HG02885 (cell line): ENCODE results near the gene RNF217.

Experiments
- ATAC-seq: cut with Tn5 transposase; IDR thresholded peaks from one replicate; pipeline ENCODE4 v1.9.1; 2021; ENCODE audit warnings: mild to moderate bottlenecking; ENCODE audit not compliant: unreplicated experiment, poor library complexity

RNF217 gene

GRCh38 chr6:125083684-125083990 lies 121.4 kb downstream of the RNF217 start:
- ATAC-seq, result no peak

GRCh38 chr6:125086716-125087115 lies 124.5 kb downstream of the RNF217 start:
- no peak for ATAC-seq

GRCh38 chr6:125088963-125089362 lies 126.7 kb downstream of the RNF217 start:
- no peak for ATAC-seq

- ATAC-seq, result no peak
These were observed 132.3 kb downstream of the RNF217 start for GRCh38 chr6:125094563-125094962.

- ATAC-seq, result no peak
These were observed 133.5 kb downstream of the RNF217 start for GRCh38 chr6:125095580-125096301.

GRCh38 chr6:125097186-125097585 lies 134.9 kb downstream of the RNF217 start:
- ATAC-seq, result no peak

GRCh38 chr6:125098253-125098652 lies 136.0 kb downstream of the RNF217 start:
- no peak for ATAC-seq

GRCh38 chr6:125099211-125100073 lies 137.2 kb downstream of the RNF217 start:
- peak; percentile 77 for ATAC-seq

GRCh38 chr6:125100074-125100652 lies 137.9 kb downstream of the RNF217 start:
- ATAC-seq, result no peak

GRCh38 chr6:125101128-125101527 lies 138.9 kb downstream of the RNF217 start:
- no peak for ATAC-seq

GRCh38 chr6:125101631-125102030 lies 139.4 kb downstream of the RNF217 start:
- no peak for ATAC-seq

- no peak for ATAC-seq
These were observed 140.2 kb downstream of the RNF217 start for GRCh38 chr6:125102411-125102810.

GRCh38 chr6:125102891-125103290 lies 140.7 kb downstream of the RNF217 start:
- no peak for ATAC-seq

GRCh38 chr6:125104425-125104824 lies 142.2 kb downstream of the RNF217 start:
- ATAC-seq, result no peak

- ATAC-seq, result no peak
These were observed 144.8 kb downstream of the RNF217 start for GRCh38 chr6:125107048-125107447.

- no peak for ATAC-seq
These were observed 145.7 kb downstream of the RNF217 start for GRCh38 chr6:125107896-125108295.

GRCh38 chr6:125110056-125110455 lies 147.8 kb downstream of the RNF217 start:
- ATAC-seq, result no peak

- ATAC-seq, result no peak
These were observed 149.2 kb downstream of the RNF217 start for GRCh38 chr6:125111219-125111983.

GRCh38 chr6:125112934-125113333 lies 150.7 kb downstream of the RNF217 start:
- ATAC-seq, result no peak

- ATAC-seq, result no peak
These were observed 152.1 kb downstream of the RNF217 start for GRCh38 chr6:125114248-125114858.
